ENCODE measurements around the gene ZNF526.

Gene ZNF526

GRCh38 chr19:42199440-42200115, 20.5 kb upstream of the ZNF526 start:
- Histone ChIP-seq H4K91ac (ENCODE audit: low read length) (no peak overlapping the region), H3K4me3 (ENCODE audit: insufficient read depth in 1 of 2, low read depth in 1 of 2, low read length in 2 of 2) (no peak overlapping the region), H3K9ac (ENCODE audit: low read length) (no peak overlapping the region), H2BK5ac (ENCODE audit: low read depth, low read length, poor library complexity, severe bottlenecking) (no peak overlapping the region), H2AFZ (ENCODE audit: low read depth, low read length) (no peak overlapping the region), H3K27me3 (ENCODE audit: control insufficient read depth in 1 of 2, insufficient read depth in 1 of 2, low read length in 2 of 2) (no peaks in the 10 kb centered on the region), H3K36me3 (ENCODE audit: control insufficient read depth in 1 of 2, insufficient read depth in 2 of 2, low read depth in 1 of 2, low read length in 2 of 2) (peaks cover 77 to 79% of the 10 kb centered on the region in 2 experiments), H3K4me1 (ENCODE audit: control insufficient read depth, insufficient read depth, low read depth, low read length) (peaks cover 17% of the 10 kb centered on the region), H3K23ac (ENCODE audit: low read length in 2 of 2) (no peak overlapping the region), H2BK12ac (ENCODE audit: low read length in 2 of 2) (no peak overlapping the region), H3K18ac (ENCODE audit: low read depth in 1 of 2, low read length in 2 of 2) (no peak overlapping the region), H3K79me1 (replicated peaks; ENCODE audit: low read length, poor library complexity, severe bottlenecking) (peaks cover 50% of the 10 kb centered on the region), H2AK5ac (ENCODE audit: low read length, severe bottlenecking) (no peak overlapping the region), H3K4ac (ENCODE audit: low read depth in 1 of 2, low read length in 2 of 2) (no peak overlapping the region), H3K9me3 (ENCODE audit: control insufficient read depth, low read length) (no peaks in the 10 kb centered on the region), H3K4me2 (ENCODE audit: low read length, poor library complexity, severe bottlenecking) (no peak overlapping the region), H2BK120ac (ENCODE audit: low read depth, low read length) (no peak overlapping the region), H3K27ac (ENCODE audit: low read length, poor library complexity, severe bottlenecking) (no peak overlapping the region), H4K8ac (ENCODE audit: low read length) (no peak overlapping the region), H3K14ac (ENCODE audit: low read length in 2 of 2) (no peak overlapping the region), H2BK15ac (ENCODE audit: low read depth, poor library complexity, severe bottlenecking) (peak overlapping the region; percentile 20)
- DNase-seq = no peak
- 93% methylated on average over 32 of the region's 32 CpGs for WGBS

- Histone ChIP-seq H2BK5ac (ENCODE audit: low read depth, low read length, poor library complexity, severe bottlenecking) (no peak overlapping the region), H2BK15ac (ENCODE audit: low read depth, poor library complexity, severe bottlenecking) (no peak overlapping the region), H3K23ac (ENCODE audit: low read length in 2 of 2) (no peak overlapping the region), H4K91ac (ENCODE audit: low read length) (no peak overlapping the region), H3K27me3 (ENCODE audit: control insufficient read depth in 1 of 2, insufficient read depth in 1 of 2, low read length in 2 of 2) (no peaks in the 10 kb centered on the region), H3K14ac (ENCODE audit: low read length in 2 of 2) (no peak overlapping the region), H2BK12ac (ENCODE audit: low read length in 2 of 2) (no peak overlapping the region), H3K4ac (ENCODE audit: low read depth in 1 of 2, low read length in 2 of 2) (no peak overlapping the region), H3K27ac (ENCODE audit: low read length, poor library complexity, severe bottlenecking) (no peak overlapping the region), H3K4me2 (ENCODE audit: low read length, poor library complexity, severe bottlenecking) (no peak overlapping the region), H3K36me3 (ENCODE audit: control insufficient read depth in 1 of 2, insufficient read depth in 2 of 2, low read depth in 1 of 2, low read length in 2 of 2) (peaks cover 81 to 84% of the 10 kb centered on the region in 2 experiments), H2BK120ac (ENCODE audit: low read depth, low read length) (no peak overlapping the region), H2AFZ (ENCODE audit: low read depth, low read length) (no peak overlapping the region), H2AK5ac (ENCODE audit: low read length, severe bottlenecking) (no peak overlapping the region), H3K18ac (ENCODE audit: low read depth in 1 of 2, low read length in 2 of 2) (no peak overlapping the region), H3K9me3 (ENCODE audit: control insufficient read depth, low read length) (no peaks in the 10 kb centered on the region), H3K79me1 (replicated peaks; ENCODE audit: low read length, poor library complexity, severe bottlenecking) (peaks cover 54% of the 10 kb centered on the region), H3K4me3 (ENCODE audit: insufficient read depth in 1 of 2, low read depth in 1 of 2, low read length in 2 of 2) (peak overlapping the region in 1 of 2 experiments; percentile 32), H3K9ac (ENCODE audit: low read length) (no peak overlapping the region), H4K8ac (ENCODE audit: low read length) (no peak overlapping the region), H3K4me1 (ENCODE audit: control insufficient read depth, insufficient read depth, low read depth, low read length) (peaks cover 17% of the 10 kb centered on the region)
- 99% methylated on average over 5 of the region's 5 CpGs for WGBS
- DNase-seq = no peak
Observed at GRCh38 chr19:42200116-42200715, 19.9 kb upstream of the ZNF526 start.

- Histone ChIP-seq H2BK12ac (ENCODE audit: low read length in 2 of 2) (no peak overlapping the region), H2AK5ac (ENCODE audit: low read length, severe bottlenecking) (no peak overlapping the region), H3K4me1 (ENCODE audit: control insufficient read depth, insufficient read depth, low read depth, low read length) (peaks cover 17% of the 10 kb centered on the region), H3K79me1 (replicated peaks; ENCODE audit: low read length, poor library complexity, severe bottlenecking) (peaks cover 57% of the 10 kb centered on the region), H2BK120ac (ENCODE audit: low read depth, low read length) (no peak overlapping the region), H3K9me3 (ENCODE audit: control insufficient read depth, low read length) (no peaks in the 10 kb centered on the region), H3K23ac (ENCODE audit: low read length in 2 of 2) (no peak overlapping the region), H3K4me2 (ENCODE audit: low read length, poor library complexity, severe bottlenecking) (no peak overlapping the region), H3K27me3 (ENCODE audit: control insufficient read depth in 1 of 2, insufficient read depth in 1 of 2, low read length in 2 of 2) (no peaks in the 10 kb centered on the region), H2AFZ (ENCODE audit: low read depth, low read length) (no peak overlapping the region), H3K27ac (ENCODE audit: low read length, poor library complexity, severe bottlenecking) (no peak overlapping the region), H3K18ac (ENCODE audit: low read depth in 1 of 2, low read length in 2 of 2) (no peak overlapping the region), H3K4ac (ENCODE audit: low read depth in 1 of 2, low read length in 2 of 2) (no peak overlapping the region), H4K8ac (ENCODE audit: low read length) (no peak overlapping the region), H3K4me3 (ENCODE audit: insufficient read depth in 1 of 2, low read depth in 1 of 2, low read length in 2 of 2) (no peak overlapping the region), H3K14ac (ENCODE audit: low read length in 2 of 2) (no peak overlapping the region), H2BK5ac (ENCODE audit: low read depth, low read length, poor library complexity, severe bottlenecking) (no peak overlapping the region), H3K9ac (ENCODE audit: low read length) (no peak overlapping the region), H2BK15ac (ENCODE audit: low read depth, poor library complexity, severe bottlenecking) (no peak overlapping the region), H3K36me3 (ENCODE audit: control insufficient read depth in 1 of 2, insufficient read depth in 2 of 2, low read depth in 1 of 2, low read length in 2 of 2) (peaks cover 83 to 86% of the 10 kb centered on the region in 2 experiments), H4K91ac (ENCODE audit: low read length) (no peak overlapping the region)
- 92% methylated on average over 5 of the region's 6 CpGs for WGBS
- DNase-seq = no peak
Observed at GRCh38 chr19:42201489-42202289, 18.4 kb upstream of the ZNF526 start.

GRCh38 chr19:42202290-42202880, 17.7 kb upstream of the ZNF526 start:
- Histone ChIP-seq H4K8ac (ENCODE audit: low read length) (no peak overlapping the region), H3K9me3 (ENCODE audit: control insufficient read depth, low read length) (no peaks in the 10 kb centered on the region), H3K4ac (ENCODE audit: low read depth in 1 of 2, low read length in 2 of 2) (no peak overlapping the region), H2AK5ac (ENCODE audit: low read length, severe bottlenecking) (no peak overlapping the region), H3K4me2 (ENCODE audit: low read length, poor library complexity, severe bottlenecking) (no peak overlapping the region), H3K79me1 (replicated peaks; ENCODE audit: low read length, poor library complexity, severe bottlenecking) (peaks cover 63% of the 10 kb centered on the region), H2AFZ (ENCODE audit: low read depth, low read length) (no peak overlapping the region), H2BK15ac (ENCODE audit: low read depth, poor library complexity, severe bottlenecking) (no peak overlapping the region), H3K23ac (ENCODE audit: low read length in 2 of 2) (no peak overlapping the region), H2BK5ac (ENCODE audit: low read depth, low read length, poor library complexity, severe bottlenecking) (no peak overlapping the region), H4K91ac (ENCODE audit: low read length) (no peak overlapping the region), H3K4me3 (ENCODE audit: insufficient read depth in 1 of 2, low read depth in 1 of 2, low read length in 2 of 2) (no peak overlapping the region), H3K18ac (ENCODE audit: low read depth in 1 of 2, low read length in 2 of 2) (no peak overlapping the region), H3K27ac (ENCODE audit: low read length, poor library complexity, severe bottlenecking) (no peak overlapping the region), H3K9ac (ENCODE audit: low read length) (no peak overlapping the region), H2BK12ac (ENCODE audit: low read length in 2 of 2) (no peak overlapping the region), H3K14ac (ENCODE audit: low read length in 2 of 2) (no peak overlapping the region), H3K27me3 (ENCODE audit: control insufficient read depth in 1 of 2, insufficient read depth in 1 of 2, low read length in 2 of 2) (no peaks in the 10 kb centered on the region), H3K36me3 (ENCODE audit: control insufficient read depth in 1 of 2, insufficient read depth in 2 of 2, low read depth in 1 of 2, low read length in 2 of 2) (peaks cover 83 to 86% of the 10 kb centered on the region in 2 experiments), H3K4me1 (ENCODE audit: control insufficient read depth, insufficient read depth, low read depth, low read length) (peaks cover 22% of the 10 kb centered on the region), H2BK120ac (ENCODE audit: low read depth, low read length) (no peak overlapping the region)
- WGBS = 95% methylated on average over 5 of the region's 5 CpGs
- DNase-seq = no peak
